ENCODE data around the gene STX18.

The STX18 gene

DNA sequence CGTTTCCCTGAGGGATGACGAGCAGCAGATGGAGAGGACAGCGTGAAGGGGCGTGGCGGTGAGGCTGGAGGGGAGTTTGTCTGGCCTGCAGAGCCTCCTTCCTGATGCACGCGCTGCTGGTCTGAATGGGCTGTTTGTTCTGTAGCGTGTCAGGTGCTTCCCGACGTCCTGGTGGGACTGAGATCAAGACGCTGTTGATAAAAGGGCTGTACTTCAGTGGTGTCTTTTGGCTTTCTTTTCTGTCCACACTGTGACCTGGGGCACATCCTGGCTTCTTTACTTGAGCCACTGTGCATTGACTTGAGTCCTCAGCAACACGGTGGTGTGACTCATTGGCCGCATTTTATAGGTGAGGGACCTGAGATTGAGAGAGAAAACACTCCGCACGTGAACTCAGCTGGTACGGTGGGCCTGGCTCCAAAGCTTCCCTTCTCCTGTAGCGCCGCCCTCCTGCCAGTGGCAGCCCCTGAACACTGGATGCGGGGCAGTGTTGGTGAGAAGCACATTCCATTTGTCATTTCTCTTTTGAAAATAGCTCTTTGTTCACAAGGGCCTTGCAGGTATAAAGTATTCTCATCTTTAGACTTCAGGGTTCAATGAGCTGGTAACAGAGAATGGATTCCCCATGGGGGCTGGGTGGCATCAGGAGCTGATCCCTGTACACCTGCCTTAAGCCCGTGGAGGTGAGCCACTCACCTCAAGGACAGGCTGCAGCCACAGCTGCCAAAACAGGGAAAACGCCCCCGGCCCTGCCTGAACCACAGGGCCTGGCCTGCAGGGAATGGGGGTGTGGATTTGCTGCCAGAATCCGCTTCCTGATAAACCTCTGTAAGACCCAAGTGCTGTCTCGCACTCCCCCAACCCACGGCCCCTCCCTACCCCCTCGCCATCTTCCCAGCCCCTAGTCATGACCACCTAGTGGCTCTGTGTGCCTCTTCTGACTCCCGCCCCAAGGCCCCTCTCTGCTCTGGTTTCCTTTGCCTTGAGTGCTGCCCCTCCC, 125.7 kb downstream of the STX18 start:
- no peak for DNase-seq

DNA sequence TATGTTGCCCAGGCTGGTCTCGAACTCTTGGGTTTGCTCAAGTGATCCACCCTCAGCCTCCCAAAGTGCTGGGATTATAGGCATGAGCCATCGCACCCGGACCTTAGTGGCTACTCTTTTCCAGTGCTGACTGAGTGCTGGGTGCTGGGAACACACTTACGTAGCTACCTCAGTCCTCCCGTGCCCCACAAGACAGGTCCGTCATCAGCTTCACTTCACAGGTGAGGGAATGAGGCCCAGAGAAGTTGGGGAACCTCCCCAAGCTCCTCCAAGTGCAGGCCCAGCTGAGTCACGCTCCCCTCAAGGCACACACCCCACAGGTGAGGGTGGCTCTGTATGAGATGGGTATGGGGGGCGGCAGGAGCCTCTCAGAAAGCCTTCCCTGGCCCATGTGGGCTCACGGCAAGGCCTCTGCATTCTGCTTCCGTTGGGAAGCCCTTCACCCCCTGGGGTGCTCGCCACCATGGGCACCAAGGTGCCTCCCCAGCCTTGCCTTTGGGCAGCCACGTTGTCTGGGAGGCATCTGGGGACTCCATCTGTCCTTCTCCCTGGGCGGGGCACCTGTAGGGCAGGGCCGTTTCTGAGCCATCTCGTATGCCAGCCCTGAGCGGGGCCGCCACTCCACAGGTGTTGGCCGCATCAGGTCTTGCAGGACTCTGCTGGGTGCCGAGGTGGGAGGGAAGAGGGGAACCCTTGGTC, 126.6 kb downstream of the STX18 start:
- DNase-seq, result no peak

DNA sequence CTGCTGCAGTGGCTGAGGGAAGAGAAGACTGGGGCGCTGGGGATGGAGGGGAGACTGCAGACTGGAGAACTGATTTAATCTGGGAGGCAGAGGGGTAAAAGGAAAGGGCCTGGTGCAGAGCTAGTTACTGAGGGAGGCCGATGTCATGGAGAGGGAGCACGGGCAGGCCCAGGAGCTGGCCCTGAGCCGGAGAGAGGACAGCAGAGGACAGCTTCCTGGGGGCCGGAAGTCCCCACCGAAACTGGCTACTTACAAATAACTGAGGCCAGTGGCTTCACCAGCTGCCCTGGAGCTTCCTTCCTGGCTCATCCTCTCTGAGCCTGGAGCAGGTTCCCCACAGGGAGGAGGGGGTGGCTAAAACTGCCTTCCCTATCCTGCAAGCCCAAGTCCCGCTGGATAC, 128.0 kb downstream of the STX18 start:
- DNase-seq, result no peak

DNA sequence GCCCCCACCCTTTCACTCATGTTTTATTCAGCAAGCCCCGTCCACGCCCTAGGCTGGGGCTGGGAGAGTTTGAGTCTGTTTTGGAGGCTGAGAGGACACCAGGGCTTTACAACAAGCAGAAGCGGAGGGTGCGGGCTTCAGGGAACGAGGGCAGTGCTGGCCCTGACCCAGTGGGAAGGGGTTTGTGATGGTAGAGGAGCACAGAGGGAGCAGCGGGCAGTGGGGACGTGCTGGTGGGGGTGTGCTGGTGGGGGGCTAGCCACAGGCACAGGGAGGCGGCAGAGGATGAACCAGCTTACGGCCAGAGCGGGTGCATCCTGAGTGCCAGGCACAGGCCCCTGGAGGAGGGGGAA, 128.5 kb downstream of the STX18 start:
- no peak for DNase-seq

DNA sequence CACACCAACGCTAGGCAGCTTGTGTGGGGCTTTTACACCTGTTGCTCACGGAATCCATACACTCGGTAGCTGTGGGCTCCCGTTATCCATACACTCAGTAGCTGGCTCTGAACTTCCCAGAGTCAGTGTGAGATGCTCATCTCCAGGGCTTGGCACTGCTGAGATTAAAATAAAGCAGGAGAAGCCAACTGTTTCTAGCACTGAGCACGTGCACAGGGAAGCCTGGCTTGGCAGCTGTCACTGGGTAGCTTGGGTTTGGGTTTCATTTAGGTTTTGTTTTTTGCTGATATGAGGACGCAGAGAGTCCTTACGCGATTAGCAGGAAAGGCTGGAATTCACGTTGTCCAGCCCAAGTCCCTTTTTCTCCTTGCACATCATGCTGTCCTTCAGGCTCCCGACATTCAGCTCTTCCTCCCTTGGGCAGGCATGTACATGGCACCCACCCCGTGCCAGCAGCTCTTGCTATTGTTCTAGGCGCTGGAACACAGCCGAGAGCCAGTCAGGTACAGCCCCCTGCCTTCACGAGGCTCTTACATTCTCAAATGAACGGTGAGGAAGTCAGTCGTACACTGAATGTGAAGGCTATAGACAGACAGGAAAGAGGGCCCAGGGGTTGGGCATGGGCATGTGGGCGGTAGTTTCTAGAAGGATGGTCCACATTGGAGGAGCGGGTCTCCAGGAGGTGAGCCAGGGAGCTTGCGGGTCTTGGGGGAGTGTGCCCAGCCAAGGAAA, 129.0 kb downstream of the STX18 start:
- DNase-seq, result no peak

GRCh38 chr4:4411906-4412305, 129.9 kb downstream of the STX18 start:
- no peak for DNase-seq

GRCh38 chr4:4410271-4410670, 131.6 kb downstream of the STX18 start:
- no peak for DNase-seq

GRCh38 chr4:4409416-4410115, 132.3 kb downstream of the STX18 start:
- DNase-seq, result no peak

GRCh38 chr4:4408576-4409335, 133.1 kb downstream of the STX18 start:
- DNase-seq, result no peak

- no peak for DNase-seq
Measured at GRCh38 chr4:4408132-4408523, 133.7 kb downstream of the STX18 start.

GRCh38 chr4:4407299-4408131, 134.3 kb downstream of the STX18 start:
- DNase-seq, result no peak

DNA sequence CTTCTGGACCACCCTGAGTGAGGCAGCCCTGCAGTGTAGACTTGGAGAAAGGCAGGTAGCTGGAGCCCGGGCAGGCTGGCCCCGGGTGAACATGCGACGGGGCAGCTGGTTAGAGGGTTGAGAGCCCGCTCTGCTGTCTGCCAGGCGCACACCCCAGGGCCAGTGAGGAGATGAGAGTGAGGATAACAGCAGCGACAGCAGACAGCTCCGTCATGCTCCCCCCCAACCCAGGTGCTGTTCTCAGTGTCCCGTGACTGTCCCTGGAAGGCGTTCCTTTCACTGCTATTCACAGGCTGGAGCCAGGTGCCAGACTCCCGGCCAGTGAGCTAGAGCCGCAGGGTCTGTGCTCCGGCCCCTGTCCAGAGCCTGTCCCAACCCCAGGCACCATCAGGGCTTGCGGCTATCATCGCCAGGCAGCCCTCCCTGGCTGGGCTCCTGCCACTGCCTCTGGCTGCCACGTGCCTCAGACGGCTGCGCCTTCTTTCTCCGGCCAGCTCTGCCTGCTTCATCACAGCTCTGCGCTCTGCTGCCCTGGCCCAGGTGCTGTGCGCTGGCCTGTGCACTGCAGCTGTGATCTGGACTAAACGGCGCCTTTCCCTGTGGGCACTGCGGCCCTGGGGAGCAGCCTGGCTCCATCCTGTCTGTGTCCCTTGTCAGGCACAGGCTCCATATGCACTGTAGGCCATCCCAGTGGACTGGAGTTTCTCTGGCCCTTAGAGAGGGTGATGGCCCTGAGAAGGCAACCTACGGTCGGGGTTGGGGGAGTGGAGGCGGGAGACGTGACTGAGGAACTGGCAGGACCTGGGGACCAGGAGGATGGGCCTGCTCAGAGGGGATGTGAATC, 135.2 kb downstream of the STX18 start:
- no peak for DNase-seq

- DNase-seq, result no peak
Measured at GRCh38 chr4:4405358-4405962, 136.4 kb downstream of the STX18 start.

- no peak for DNase-seq
Measured at GRCh38 chr4:4402966-4403365, 138.9 kb downstream of the STX18 start.

GRCh38 chr4:4401036-4401435, 140.8 kb downstream of the STX18 start:
- DNase-seq, result no peak

DNA sequence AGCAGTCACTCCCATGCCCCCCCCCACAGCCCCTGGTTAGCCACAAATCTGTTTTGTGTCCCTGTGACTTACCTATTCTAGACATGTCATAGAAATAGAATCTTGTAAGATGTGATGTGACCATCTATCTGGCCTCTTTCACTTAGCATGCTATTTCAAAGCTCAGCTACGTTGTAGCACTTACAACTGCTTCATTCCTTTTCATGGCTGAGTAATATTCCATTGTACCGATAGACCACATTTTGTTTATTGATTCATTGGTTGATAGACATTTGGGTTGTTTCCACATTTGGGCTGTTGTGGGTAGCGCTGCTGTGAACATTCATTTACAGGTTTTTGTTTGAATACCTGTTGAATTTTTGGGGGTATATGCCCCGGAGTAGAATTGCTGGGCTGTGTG, 143.4 kb downstream of the STX18 start:
- DNase-seq, result no peak

DNA sequence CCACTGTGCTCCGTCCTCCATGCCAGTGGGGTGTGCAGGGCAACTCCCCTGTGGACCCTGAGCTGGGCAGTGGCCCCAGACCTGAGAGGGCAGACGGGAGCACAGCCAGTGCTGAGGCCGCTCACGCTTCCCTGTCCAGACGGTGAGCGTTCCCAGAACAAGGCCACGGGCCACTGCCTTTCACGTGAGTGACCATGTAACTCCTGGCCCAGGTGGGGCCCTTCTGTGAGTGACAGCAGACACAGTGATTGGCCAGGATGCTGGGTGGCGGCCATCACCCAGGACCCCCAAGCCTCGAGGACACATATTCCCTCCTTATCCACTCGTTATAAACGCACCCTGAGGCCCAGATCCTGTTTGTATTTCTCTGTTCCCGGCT, 144.4 kb downstream of the STX18 start:
- DNase-seq, result no peak

- no peak for DNase-seq
Measured at GRCh38 chr4:4396628-4397440, 145.0 kb downstream of the STX18 start.

Measured in NCI-H345 (cell line).